Measurements from ENCODE around the gene PLCL2.

PLCL2 gene

GRCh38 chr3:16927485-16927884, 42.7 kb downstream of the PLCL2 start:
- H3K9ac ChIP-seq (ENCODE audit: insufficient read length), result no peak overlapping the region
- H3K27ac ChIP-seq, result no peak overlapping the region
- no peak for DNase-seq (ENCODE audit: low read depth, low spot score)
- H3K36me3 ChIP-seq (ENCODE audit: insufficient read depth, low read length), result no peaks in the 10 kb centered on the region
- H3K4me3 ChIP-seq, result no peak overlapping the region
- H3K9me3 ChIP-seq (ENCODE audit: low read depth, low read length), result no peaks in the 10 kb centered on the region
- no peak for TF ChIP-seq POLR2AphosphoS5 (IDR thresholded peaks at IDR 0.05; ENCODE audit: borderline replicate concordance, low read depth, low read length)
- no peak for TF ChIP-seq FOXP2 (optimal IDR thresholded peaks at IDR 0.05; ENCODE audit: control extremely low read depth, extremely low read length, insufficient read depth)
- no peak for TF ChIP-seq EZH2 (IDR thresholded peaks at IDR 0.05)

GRCh38 chr3:16928386-16929132, 43.8 kb downstream of the PLCL2 start:
- no peak overlapping the region for H3K4me3 ChIP-seq
- TF ChIP-seq EZH2 (IDR thresholded peaks at IDR 0.05), result no peak
- TF ChIP-seq FOXP2 (optimal IDR thresholded peaks at IDR 0.05; ENCODE audit: control extremely low read depth, extremely low read length, insufficient read depth), result no peak
- no peaks in the 10 kb centered on the region for H3K9me3 ChIP-seq (ENCODE audit: low read depth, low read length)
- H3K27ac ChIP-seq, result no peak overlapping the region
- no peaks in the 10 kb centered on the region for H3K36me3 ChIP-seq (ENCODE audit: insufficient read depth, low read length)
- no peak overlapping the region for H3K9ac ChIP-seq (ENCODE audit: insufficient read length)
- no peak for DNase-seq (ENCODE audit: low read depth, low spot score)

GRCh38 chr3:16929311-16929710, 44.6 kb downstream of the PLCL2 start:
- no peak overlapping the region for H3K27ac ChIP-seq
- H3K4me3 ChIP-seq, result no peak overlapping the region
- no peaks in the 10 kb centered on the region for H3K9me3 ChIP-seq (ENCODE audit: low read depth, low read length)
- DNase-seq (ENCODE audit: low read depth, low spot score), result no peak
- TF ChIP-seq EZH2 (IDR thresholded peaks at IDR 0.05), result no peak
- TF ChIP-seq POLR2AphosphoS5 (IDR thresholded peaks at IDR 0.05; ENCODE audit: borderline replicate concordance, low read depth, low read length), result no peak
- TF ChIP-seq FOXP2 (optimal IDR thresholded peaks at IDR 0.05; ENCODE audit: control extremely low read depth, extremely low read length, insufficient read depth), result no peak
- no peak overlapping the region for H3K9ac ChIP-seq (ENCODE audit: insufficient read length)
- no peaks in the 10 kb centered on the region for H3K36me3 ChIP-seq (ENCODE audit: insufficient read depth, low read length)

GRCh38 chr3:16932877-16933276, 48.1 kb downstream of the PLCL2 start:
- Histone ChIP-seq H3K9ac (ENCODE audit: insufficient read length) (no peak overlapping the region), H3K36me3 (ENCODE audit: insufficient read depth, low read length) (no peaks in the 10 kb centered on the region), H3K4me3 (no peak overlapping the region), H3K9me3 (ENCODE audit: low read depth, low read length) (no peaks in the 10 kb centered on the region), H3K27ac (no peak overlapping the region)
- no peak for DNase-seq (ENCODE audit: low read depth, low spot score)
- no peak for TF ChIP-seq POLR2AphosphoS5 (IDR thresholded peaks at IDR 0.05; ENCODE audit: borderline replicate concordance, low read depth, low read length)
- no peak for TF ChIP-seq EZH2 (IDR thresholded peaks at IDR 0.05)
- TF ChIP-seq FOXP2 (optimal IDR thresholded peaks at IDR 0.05; ENCODE audit: control extremely low read depth, extremely low read length, insufficient read depth), result no peak

GRCh38 chr3:16935781-16936180, 51.0 kb downstream of the PLCL2 start:
- TF ChIP-seq POLR2AphosphoS5 (IDR thresholded peaks at IDR 0.05; ENCODE audit: borderline replicate concordance, low read depth, low read length) (no peak), EZH2 (IDR thresholded peaks at IDR 0.05) (no peak), FOXP2 (optimal IDR thresholded peaks at IDR 0.05; ENCODE audit: control extremely low read depth, extremely low read length, insufficient read depth) (no peak)
- H3K27ac ChIP-seq, result no peak overlapping the region
- no peak for DNase-seq (ENCODE audit: low read depth, low spot score)

GRCh38 chr3:16936233-16936632, 51.5 kb downstream of the PLCL2 start:
- no peak for TF ChIP-seq POLR2AphosphoS5 (IDR thresholded peaks at IDR 0.05; ENCODE audit: borderline replicate concordance, low read depth, low read length)
- TF ChIP-seq FOXP2 (optimal IDR thresholded peaks at IDR 0.05; ENCODE audit: control extremely low read depth, extremely low read length, insufficient read depth), result no peak
- no peak for TF ChIP-seq EZH2 (IDR thresholded peaks at IDR 0.05)
- Histone ChIP-seq H3K36me3 (ENCODE audit: insufficient read depth, low read length) (no peaks in the 10 kb centered on the region), H3K9me3 (ENCODE audit: low read depth, low read length) (no peaks in the 10 kb centered on the region), H3K4me3 (no peak overlapping the region), H3K9ac (ENCODE audit: insufficient read length) (no peak overlapping the region), H3K27ac (no peak overlapping the region)
- DNase-seq (ENCODE audit: low read depth, low spot score), result no peak

More at GRCh38 chr3:16935781-16936180, 51.0 kb downstream of the PLCL2 start:
- Histone ChIP-seq H3K9ac (ENCODE audit: insufficient read length) (no peak overlapping the region), H3K36me3 (ENCODE audit: insufficient read depth, low read length) (no peaks in the 10 kb centered on the region), H3K9me3 (ENCODE audit: low read depth, low read length) (no peaks in the 10 kb centered on the region), H3K4me3 (no peak overlapping the region)

GRCh38 chr3:16936676-16937230, 52.0 kb downstream of the PLCL2 start:
- H3K4me3 ChIP-seq, result no peak overlapping the region
- no peak for TF ChIP-seq FOXP2 (optimal IDR thresholded peaks at IDR 0.05; ENCODE audit: control extremely low read depth, extremely low read length, insufficient read depth)
- TF ChIP-seq EZH2 (IDR thresholded peaks at IDR 0.05), result no peak
- TF ChIP-seq POLR2AphosphoS5 (IDR thresholded peaks at IDR 0.05; ENCODE audit: borderline replicate concordance, low read depth, low read length), result no peak
- no peak overlapping the region for H3K9ac ChIP-seq (ENCODE audit: insufficient read length)
- no peak overlapping the region for H3K27ac ChIP-seq
- H3K9me3 ChIP-seq (ENCODE audit: low read depth, low read length), result no peaks in the 10 kb centered on the region
- DNase-seq (ENCODE audit: low read depth, low spot score), result no peak
- H3K36me3 ChIP-seq (ENCODE audit: insufficient read depth, low read length), result no peaks in the 10 kb centered on the region

GRCh38 chr3:16937326-16937845, 52.6 kb downstream of the PLCL2 start:
- H3K9ac ChIP-seq (ENCODE audit: insufficient read length), result no peak overlapping the region

More at GRCh38 chr3:16937326-16937845, 52.6 kb downstream of the PLCL2 start:
- Histone ChIP-seq H3K27ac (no peak overlapping the region), H3K9me3 (ENCODE audit: low read depth, low read length) (no peaks in the 10 kb centered on the region), H3K36me3 (ENCODE audit: insufficient read depth, low read length) (no peaks in the 10 kb centered on the region), H3K4me3 (no peak overlapping the region)
- TF ChIP-seq EZH2 (IDR thresholded peaks at IDR 0.05) (no peak), POLR2AphosphoS5 (IDR thresholded peaks at IDR 0.05; ENCODE audit: borderline replicate concordance, low read depth, low read length) (no peak), FOXP2 (optimal IDR thresholded peaks at IDR 0.05; ENCODE audit: control extremely low read depth, extremely low read length, insufficient read depth) (no peak)
- DNase-seq (ENCODE audit: low read depth, low spot score), result no peak

Data from SK-N-MC (cell line).